Sigmoid colon (tissue), 7 donors: ENCODE data around the gene MYCT1. TPM values are rescaled to one million over a fixed set of nuclear protein-coding genes. Genes with fewer than 3 reads are reported as not detected.
"Not testable (repeated sequence)": the region's sequence is repeated elsewhere in the genome, so short reads cannot be mapped to it uniquely, and the experiment has no call there.

Experiments used
- DNase-seq: peaks from one replicate; pipeline ENCODE4 v3.0.0-alpha.2; 2019
- H3K27ac ChIP-seq, 4 donors: fragments of 200-600 bp; sonication (generic); one replicate each; pipeline ENCODE4 v1.5.1; 2016 to 2019; ENCODE audit warnings: mild to moderate bottlenecking in 1 of 4
- H3K27me3 ChIP-seq, 3 donors: fragments of 200-600 bp; sonication (generic); one replicate each; pipeline ENCODE4 v1.5.1; 2019; ENCODE audit warnings: mild to moderate bottlenecking in 1 of 3
- H3K36me3 ChIP-seq, 4 donors: fragments of 200-600 bp; sonication (generic); one replicate each; pipeline ENCODE4 v1.5.1; 2016 to 2019
- H3K4me1 ChIP-seq, 4 donors: fragments of 200-600 bp; sonication (generic); one replicate each; pipeline ENCODE4 v1.5.1; 2017 to 2019
- H3K4me3 ChIP-seq, 4 donors: fragments of 200-600 bp; sonication (generic); one replicate each; pipeline ENCODE4 v1.5.1; 2017 to 2019; ENCODE audit warnings: mild to moderate bottlenecking in 2 of 4, moderate library complexity in 1 of 4
- H3K9me3 ChIP-seq, 4 donors: fragments of 200-600 bp in 3 of 4; sonication (generic) in 3 of 4; one replicate each; pipeline versions ENCODE4 v1.5.1 to v1.6.1; 2013 to 2019
- EP300 ChIP-seq, 4 donors: sonication (generic); formaldehyde crosslinking; IDR thresholded peaks; one replicate each; pipeline ENCODE4 v1.6.1; 2017; ENCODE audit warnings: antibody characterized with exemption in 4 of 4
- POLR2A ChIP-seq, 2 donors: fragments of 450-650 bp; IDR thresholded peaks; one replicate each; pipeline ENCODE4 v1.6.1; 2016; ENCODE audit warnings: antibody characterized with exemption in 2 of 2, mild to moderate bottlenecking in 2 of 2, moderate library complexity in 2 of 2
- POLR2AphosphoS5 ChIP-seq, 4 donors: sonication (generic); formaldehyde crosslinking; IDR thresholded peaks; one replicate each; pipeline ENCODE4 v1.6.1; 2017; ENCODE audit warnings: antibody characterized with exemption in 4 of 4
- WGBS, 2 donors: extraction: QIAGEN DNeasy Blood & Tissue Kit; methylation state at CpG; one replicate each; pipeline ENCODE4 v1.1.7; 2013; 5-methylcytosine and 5-hydroxymethylcytosine counted together
- intact Hi-C: fragments of 100-400 bp; cut with DNase I; formaldehyde crosslinking; loops from one replicate; pipeline ENCODE4 v1.15.1; 2023
- polyA plus RNA-seq, 3 donors: library from polyadenylated mRNA; stranded (reverse); fragments of 200-250 nt; gene quantifications; one replicate each; pipeline ENCODE4 v1.2.3, GENCODE V29; 2013
- total RNA-seq, 4 donors: library from RNA; depleted of rRNA; stranded (reverse); fragments of >200 nt; gene quantifications; one replicate each; pipeline ENCODE4 v1.1.0, GENCODE V29; 2016
- TF ChIP-seq, protein P1 (sequence below), 4 experiments: fragments of 450-650 bp in 3 of 4; fragments of 200-600 bp in 1 of 4; IDR thresholded peaks; one replicate each; pipeline ENCODE4 v1.5.1; 2016 to 2019; ENCODE audit warnings: antibody characterized with exemption in 4 of 4, mild to moderate bottlenecking in 3 of 4, moderate library complexity in 2 of 4
- donor health status: healthy with polysubstance abuse.
- donor health status: Bipolar disorder and iron deficiency.
- donor health status: healthy.

Gene MYCT1
- total and polyA plus RNA-seq, 7 donors = 0.46 to 9.7 (median 5.4) TPM

DNA sequence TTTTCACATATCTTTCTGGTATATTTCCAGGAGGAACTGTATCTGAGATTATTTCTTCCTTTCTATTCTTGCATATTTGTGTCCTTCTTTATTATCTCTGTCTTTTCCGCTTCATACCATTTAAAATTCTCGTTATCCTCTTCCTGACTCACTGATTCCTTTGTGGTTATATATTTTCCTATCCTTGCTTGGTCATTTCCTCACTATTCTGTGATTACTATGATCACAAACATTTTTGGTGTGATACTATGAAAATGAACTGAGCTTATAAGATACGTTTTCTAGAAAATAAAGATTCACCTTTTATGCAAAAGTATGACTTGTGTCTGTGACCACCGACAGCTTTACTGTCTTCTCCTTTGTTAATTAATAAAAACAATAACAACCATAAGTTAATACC lies 26.5 kb upstream of the MYCT1 start:
- TF ChIP-seq, protein P1, sequence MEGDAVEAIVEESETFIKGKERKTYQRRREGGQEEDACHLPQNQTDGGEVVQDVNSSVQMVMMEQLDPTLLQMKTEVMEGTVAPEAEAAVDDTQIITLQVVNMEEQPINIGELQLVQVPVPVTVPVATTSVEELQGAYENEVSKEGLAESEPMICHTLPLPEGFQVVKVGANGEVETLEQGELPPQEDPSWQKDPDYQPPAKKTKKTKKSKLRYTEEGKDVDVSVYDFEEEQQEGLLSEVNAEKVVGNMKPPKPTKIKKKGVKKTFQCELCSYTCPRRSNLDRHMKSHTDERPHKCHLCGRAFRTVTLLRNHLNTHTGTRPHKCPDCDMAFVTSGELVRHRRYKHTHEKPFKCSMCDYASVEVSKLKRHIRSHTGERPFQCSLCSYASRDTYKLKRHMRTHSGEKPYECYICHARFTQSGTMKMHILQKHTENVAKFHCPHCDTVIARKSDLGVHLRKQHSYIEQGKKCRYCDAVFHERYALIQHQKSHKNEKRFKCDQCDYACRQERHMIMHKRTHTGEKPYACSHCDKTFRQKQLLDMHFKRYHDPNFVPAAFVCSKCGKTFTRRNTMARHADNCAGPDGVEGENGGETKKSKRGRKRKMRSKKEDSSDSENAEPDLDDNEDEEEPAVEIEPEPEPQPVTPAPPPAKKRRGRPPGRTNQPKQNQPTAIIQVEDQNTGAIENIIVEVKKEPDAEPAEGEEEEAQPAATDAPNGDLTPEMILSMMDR (IDR thresholded peaks at IDR 0.05) = no peak
- TF ChIP-seq EP300 (IDR thresholded peaks at IDR 0.05) (no peak), POLR2A (IDR thresholded peaks at IDR 0.05) (no peak), POLR2AphosphoS5 (IDR thresholded peaks at IDR 0.05) (no peak)
- intact Hi-C loops = loop anchor here (2.0 kb wide), 1 partner anchor 118 kb away; no protein-coding TSS in a partner anchor
- Histone ChIP-seq H3K36me3 (no peaks in the 10 kb centered on the region), H3K27me3 (no peaks in the 10 kb centered on the region), H3K9me3 (no peaks in the 10 kb centered on the region), H3K27ac (no peak overlapping the region), H3K4me1 (no peaks in the 10 kb centered on the region), H3K4me3 (no peak overlapping the region)
- no peak for DNase-seq
- WGBS, 2 donors = 49 to 51% methylated on average over 4 of the region's 4 CpGs

DNA sequence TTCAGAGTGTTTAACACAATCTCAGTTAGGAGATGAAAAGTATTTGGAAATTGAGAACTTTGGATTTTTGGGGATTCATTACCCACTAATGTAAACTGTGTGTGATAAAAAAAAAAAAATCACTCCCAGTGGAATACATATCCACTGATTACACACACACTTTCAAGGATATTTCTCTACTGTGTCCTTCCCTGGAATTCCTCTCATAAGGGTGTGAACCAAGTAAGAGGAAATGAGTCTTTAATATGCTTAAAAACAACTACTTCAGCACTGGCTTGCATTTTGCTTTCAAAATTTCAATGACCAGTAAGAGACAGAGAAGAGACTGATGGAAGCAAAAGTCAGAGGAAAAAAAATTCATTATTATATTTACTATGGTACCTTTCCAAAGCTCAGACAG lies 24.5 kb upstream of the MYCT1 start:
- H3K27ac ChIP-seq = no peak overlapping the region
- DNase-seq = no peak

DNA sequence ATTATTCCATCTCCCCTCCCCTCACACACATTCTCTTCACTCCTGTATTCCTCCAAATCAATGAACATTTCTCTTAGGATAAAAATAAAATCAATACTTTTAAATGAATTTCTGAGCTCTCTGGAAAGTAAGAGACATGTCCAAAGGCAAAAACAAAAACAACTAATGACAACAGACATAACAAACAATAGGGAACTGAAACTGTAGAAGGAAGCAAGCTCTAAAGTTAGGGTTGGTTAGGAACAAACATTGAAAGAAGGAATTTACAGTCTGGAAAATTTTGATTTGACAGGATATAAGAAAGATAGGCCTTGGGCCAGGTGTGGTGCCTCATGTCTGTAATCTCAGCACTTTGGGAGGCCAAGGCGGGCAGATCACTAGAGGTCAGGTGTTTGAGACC lies 17.5 kb upstream of the MYCT1 start:
- intact Hi-C loops = no loop called here
- 79 to 82% methylated on average over 1 of the region's 1 CpG for whole genome bisulfite sequencing, 2 donors
- Histone ChIP-seq H3K36me3 (no peaks in the 10 kb centered on the region), H3K4me3 (no peak overlapping the region), H3K4me1 (no peaks in the 10 kb centered on the region), H3K27ac (no peak overlapping the region), H3K27me3 (no peaks in the 10 kb centered on the region), H3K9me3 (no peaks in the 10 kb centered on the region)
- DNase-seq = no peak
- TF ChIP-seq, protein P1 (IDR thresholded peaks at IDR 0.05) = no peak
- TF ChIP-seq EP300 (IDR thresholded peaks at IDR 0.05) = no peak
- no peak for TF ChIP-seq POLR2A (IDR thresholded peaks at IDR 0.05)
- TF ChIP-seq POLR2AphosphoS5 (IDR thresholded peaks at IDR 0.05) = no peak

More for the DNA sequence above, 24.5 kb upstream of the MYCT1 start:
- TF ChIP-seq, protein P1 (IDR thresholded peaks at IDR 0.05) = no peak
- no peak for TF ChIP-seq EP300 (IDR thresholded peaks at IDR 0.05)
- TF ChIP-seq POLR2AphosphoS5 (IDR thresholded peaks at IDR 0.05) = no peak
- TF ChIP-seq POLR2A (IDR thresholded peaks at IDR 0.05) = no peak
- no peaks in the 10 kb centered on the region for H3K36me3 ChIP-seq
- H3K27me3 ChIP-seq = no peaks in the 10 kb centered on the region
- H3K4me1 ChIP-seq = no peaks in the 10 kb centered on the region
- no peak overlapping the region for H3K4me3 ChIP-seq
- intact Hi-C loops = no loop called here
- H3K9me3 ChIP-seq = no peaks in the 10 kb centered on the region

DNA sequence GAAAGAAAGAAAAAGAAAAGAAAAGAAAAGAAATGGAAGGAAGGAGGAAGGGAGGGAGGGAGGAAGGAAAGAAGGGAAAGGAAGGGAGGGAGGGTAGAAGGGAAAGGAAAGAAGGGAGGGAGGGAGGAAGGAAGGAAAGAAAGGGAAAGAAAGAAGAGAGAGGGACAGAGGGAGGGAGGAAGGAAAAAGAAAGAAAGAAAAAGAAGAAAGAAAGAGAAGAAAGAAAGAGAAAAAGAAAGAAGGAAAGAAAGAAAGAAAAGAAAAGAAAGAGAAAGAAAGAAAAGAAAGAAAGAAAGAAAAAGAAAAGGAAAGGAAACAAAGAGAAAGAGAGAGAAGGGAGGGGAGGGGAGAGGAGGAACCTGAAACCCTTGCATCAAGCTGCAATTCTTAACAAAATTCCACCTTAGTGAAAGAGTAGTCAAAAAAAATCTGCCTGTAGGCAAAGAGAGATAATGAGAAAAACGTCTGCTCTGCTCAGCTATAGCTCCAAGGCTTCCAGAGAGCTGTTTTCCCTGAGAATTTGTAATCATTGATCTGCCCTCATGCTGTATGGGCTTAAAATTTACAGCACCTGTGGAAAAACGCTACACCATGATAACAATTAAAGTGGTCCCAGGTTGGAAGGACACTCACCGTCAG lies 16.7 kb upstream of the MYCT1 start:
- Histone ChIP-seq H3K4me1 (no peaks in the 10 kb centered on the region), H3K36me3 (no peaks in the 10 kb centered on the region), H3K27ac (no peak overlapping the region), H3K4me3 (no peak overlapping the region), H3K9me3 (no peaks in the 10 kb centered on the region), H3K27me3 (no peaks in the 10 kb centered on the region)
- DNase-seq = no peak
- TF ChIP-seq POLR2AphosphoS5 (IDR thresholded peaks at IDR 0.05) (no peak), EP300 (IDR thresholded peaks at IDR 0.05) (no peak), POLR2A (IDR thresholded peaks at IDR 0.05) (no peak)
- TF ChIP-seq, protein P1 (IDR thresholded peaks at IDR 0.05) = no peak
- intact Hi-C loops = no loop called here
- 28 to 54% methylated on average over 3 of the region's 3 CpGs for WGBS, 2 donors

DNA sequence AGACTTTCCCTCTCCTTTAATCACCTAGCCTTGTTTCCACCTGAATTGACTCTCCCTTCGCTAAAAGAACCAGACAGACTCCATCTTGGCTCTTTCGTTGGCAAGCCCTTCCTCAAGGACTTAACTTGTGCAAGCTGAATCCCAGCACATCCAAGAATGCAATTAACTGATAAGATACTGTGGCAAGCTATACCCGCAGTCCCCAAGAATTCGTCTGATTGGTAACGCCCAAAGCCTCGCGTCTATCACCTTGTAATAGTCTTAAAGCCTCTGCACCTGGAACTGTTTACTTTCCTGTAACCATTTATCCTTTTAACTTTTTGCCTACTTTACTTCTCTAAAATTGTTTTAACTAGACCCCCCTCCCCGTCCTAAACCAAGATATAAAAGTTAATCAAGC lies 15.6 kb upstream of the MYCT1 start:
- Histone ChIP-seq H3K36me3 (no peaks in the 10 kb centered on the region), H3K4me3 (no peak overlapping the region), H3K4me1 (no peaks in the 10 kb centered on the region), H3K9me3 (no peaks in the 10 kb centered on the region), H3K27me3 (no peaks in the 10 kb centered on the region), H3K27ac (no peak overlapping the region)
- intact Hi-C loops = no loop called here
- 34 to 67% methylated on average over 8 of the region's 8 CpGs for WGBS, 2 donors
- no peak for DNase-seq
- TF ChIP-seq, protein P1 (IDR thresholded peaks at IDR 0.05) = no peak
- no peak for TF ChIP-seq POLR2A (IDR thresholded peaks at IDR 0.05)
- TF ChIP-seq POLR2AphosphoS5 (IDR thresholded peaks at IDR 0.05) = no peak
- TF ChIP-seq EP300 (IDR thresholded peaks at IDR 0.05) = no peak

DNA sequence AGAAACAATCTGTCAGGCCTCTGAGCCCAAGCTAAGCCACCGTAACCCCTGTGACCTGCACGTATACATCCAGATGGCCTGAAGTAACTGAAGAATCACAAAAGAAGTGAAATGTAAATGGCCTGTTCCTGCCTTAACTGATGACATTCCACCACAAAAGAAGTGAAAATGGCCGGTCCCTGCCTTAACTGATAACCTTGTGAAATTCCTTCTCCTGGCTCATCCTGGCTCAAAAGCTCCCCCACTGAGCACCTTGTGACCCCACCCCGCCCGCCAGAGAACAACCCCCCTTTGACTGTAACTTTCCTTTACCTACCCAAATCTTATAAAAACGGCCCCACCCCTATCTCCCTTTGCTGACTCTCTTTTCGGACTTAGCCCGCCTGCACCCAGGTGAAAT lies 14.8 kb upstream of the MYCT1 start:
- H3K27ac ChIP-seq, intact Hi-C loops, H3K36me3 ChIP-seq, H3K4me3 ChIP-seq, H3K27me3 ChIP-seq, H3K4me1 ChIP-seq, DNase-seq, H3K9me3 ChIP-seq: not testable (repeated sequence)
- 44 to 61% methylated on average over 8 of the region's 8 CpGs for WGBS, 2 donors
